ENCODE results near the gene FAM174B. TPM values are rescaled to one million over a fixed set of nuclear protein-coding genes. Genes with fewer than 3 reads are reported as not detected.

The FAM174B gene
- total and polyA plus RNA-seq, 10 of the 15 experiments (the other 5 are each of a cell fraction or from before 2014, with no cell fraction given): 0.71 to 15.9 (median 4.2) TPM

- Histone ChIP-seq H2AFZ (ENCODE audit: control insufficient read depth, low read depth, low read length) (no peak overlapping the region), H3K27me3 (replicated peaks in 1 of 2; ENCODE audit: control insufficient read depth in 2 of 2, insufficient read depth in 2 of 2, low read length in 1 of 2) (0 out of 4 replicates have a peak, but pooled peaks cover 0 to 2% of the 10 kb centered on the region in 2 experiments), H3K9ac (ENCODE audit: control insufficient read depth, insufficient read depth, low read length) (no peak overlapping the region), H3K4me2 (ENCODE audit: control insufficient read depth, insufficient read depth) (no peak overlapping the region), H3K9me3 (replicated peaks; ENCODE audit: control insufficient read depth, insufficient read depth, low read length) (no peaks in the 10 kb centered on the region), H3K27ac (ENCODE audit: control insufficient read depth, insufficient read depth) (no peak overlapping the region), H4K20me1 (ENCODE audit: control insufficient read depth, insufficient read depth) (no peaks in the 10 kb centered on the region), H3K4me1 (ENCODE audit: control insufficient read depth, insufficient read depth, low read length) (no peaks in the 10 kb centered on the region), H3K79me2 (ENCODE audit: control insufficient read depth, insufficient read depth, low read length) (no peaks in the 10 kb centered on the region), H3K36me3 (ENCODE audit: control insufficient read depth in 2 of 2, insufficient read depth in 2 of 2, low read length in 1 of 2) (no peaks in the 10 kb centered on the region), H3K4me3 (no peak overlapping the region)
- no peak for ATAC-seq
- 26% methylated on average over 5 of the region's 5 CpGs for WGBS (ENCODE audit: insufficient coverage, insufficient replicate concordance, low lambda C conversion rate, missing lambda C conversion rate)
- CTCF ChIA-PET: no interaction called here
- DNase-seq (ENCODE audit: low read depth, low spot score): no peak
- POLR2A ChIA-PET: interaction anchor here (0.6 kb wide), 1 partner anchor 91 kb away, joined by 3 read pairs; no protein-coding TSS in a partner anchor
- RAD21 ChIA-PET (ENCODE audit: unreplicated experiment): no interaction called here
- in situ Hi-C loops (cut with MboI) (no loop called here), intact Hi-C loops (cut with micrococcal nuclease; ENCODE audit: unreplicated experiment) (no loop called here)
- no TSS peak for BruUV-seq (replicated peaks)
- FAIRE-seq: no peak
- SMC1A ChIA-PET (ENCODE audit: uncharacterized antibody, unreplicated experiment): interaction anchor here (1.0 kb wide), 1 partner anchor 12 kb away, joined by 3 read pairs; no protein-coding TSS in a partner anchor
- TF ChIP-seq ZNF592 (IDR thresholded peaks at IDR 0.05) (no peak), KDM1A (IDR thresholded peaks at IDR 0.05; ENCODE audit: borderline replicate concordance) (no peak), IRF3 (IDR thresholded peaks at IDR 0.05) (no peak), SREBF2 (IDR thresholded peaks at IDR 0.05; ENCODE audit: low read length) (no peak), BACH1 (IDR thresholded peaks at IDR 0.05; ENCODE audit: borderline replicate concordance) (no peak), CBX5 (IDR thresholded peaks at IDR 0.05; ENCODE audit: low read depth) (no peak), BCLAF1 (IDR thresholded peaks at IDR 0.05) (no peak), HDGF (IDR thresholded peaks at IDR 0.05) (no peak), NR2C1 (IDR thresholded peaks at IDR 0.05) (no peak), PML (IDR thresholded peaks at IDR 0.05; ENCODE audit: low read length) (no peak), ETV6 (conservative IDR thresholded peaks at IDR 0.05 in 1 of 2, IDR thresholded peaks at IDR 0.05 in 1 of 2; ENCODE audit: borderline replicate concordance in 1 of 2, low read depth in 1 of 2) (no peak), ELK1 (IDR thresholded peaks at IDR 0.05; ENCODE audit: low read depth, low read length) (no peak), DPF2 (IDR thresholded peaks at IDR 0.05) (no peak)
Observed at GRCh38 chr15:92603743-92604470, 51.7 kb downstream of the FAM174B start.
